Nasal cavity respiratory epithelium epithelial cell of viscerocranial mucosa (primary cell): ENCODE measurements around the gene PRR18. TPM values are rescaled to one million over a fixed set of nuclear protein-coding genes. Genes with fewer than 3 reads are reported as not detected.

ENCODE experiments used
- total RNA-seq: library from RNA; depleted of rRNA; stranded (reverse); fragments of >200 nt; gene quantifications from 2 replicates; pipeline ENCODE4 v1.2.3, GENCODE V29; 2014

The PRR18 gene
- total RNA-seq: under 0.01 TPM in 2 replicates

GRCh38 chr6:166308033-166308768, at the start of gene PRR18:
PRR18 (minus strand) TSS chr6:166308392; CDS start chr6:166308142, 250 bp downstream.

GRCh38 chr6:166342349-166343149, 34.4 kb upstream of the PRR18 start, which contains the start of gene SFT2D1:
SFT2D1 (minus strand) TSS chr6:166342545; CDS start chr6:166342481, 64 bp downstream.

Other genes starting within 250 kb of the PRR18 start
- not detected in 2 replicates for gene TBXT, start 140.5 kb downstream of the PRR18 start, total RNA-seq
- gene SFT2D1, start 34.2 kb upstream of the PRR18 start, total RNA-seq: 43.1 and 44.4 TPM in 2 replicates
- 21.8 and 35.9 TPM in 2 replicates for gene MPC1, start 74.5 kb upstream of the PRR18 start, total RNA-seq